ENCODE data around the gene NMU. TPM values are rescaled to one million over a fixed set of nuclear protein-coding genes. Genes with fewer than 3 reads are reported as not detected.

The NMU gene
- not detected in 2 replicates for total RNA-seq

GRCh38 chr4:55635741-55636655, at the start of gene NMU:
Gene NMU (minus strand): TSS chr4:55636298. CDS start chr4:55636192, 106 bp downstream.

GRCh38 chr4:55592014-55592413, 44.1 kb downstream of the NMU start, which contains the start of gene PDCL2:
Gene PDCL2 (minus strand): TSS chr4:55592245. CDS start chr4:55592109, 136 bp downstream.

GRCh38 chr4:55546756-55547465, 89.2 kb downstream of the NMU start, which contains the start of gene CLOCK:
Gene CLOCK (minus strand): TSS chr4:55546909. CDS start chr4:55482785, 64,124 bp downstream.

Other genes starting within 250 kb of the NMU start
- gene TMEM165, start 240.3 kb downstream of the NMU start, total RNA-seq = 135 and 149 TPM in 2 replicates
- gene CLOCK, start 89.4 kb downstream of the NMU start, total RNA-seq = 15.6 and 15.8 TPM in 2 replicates
- gene PDCL2, start 44.1 kb downstream of the NMU start, total RNA-seq = not detected in 2 replicates
- 0.37 TPM in 1 of 2 replicates, not detected in the other for gene EXOC1L, start 183.5 kb upstream of the NMU start, total RNA-seq
- gene EXOC1, start 217.3 kb upstream of the NMU start, total RNA-seq = 35.7 and 43.5 TPM in 2 replicates

All from smooth muscle cell of bladder (primary cell).